Activated CD4-positive, alpha-beta T cell treated with anti-CD3 and anti-CD28 coated beads, Interleukin-2, amount 10 ng/mL, durations not matched to agents 24 days and 14 days (primary cell): ENCODE data around the gene SARM1. TPM values are rescaled to one million over a fixed set of nuclear protein-coding genes. Genes with fewer than 3 reads are reported as not detected.
"Not testable (repeated sequence)": the region's sequence is repeated elsewhere in the genome, so short reads cannot be mapped to it uniquely, and the experiment has no call there.

ENCODE experiments used
- DNase-seq: peaks from one replicate; pipeline ENCODE4 v3.0.0; 2022
- H3K27ac Mint-ChIP-seq: one replicate; pipeline ENCODE4 v1.8.0; 2022; ENCODE audit warnings: mild to moderate bottlenecking, mixed read lengths
- H3K27me3 Mint-ChIP-seq: one replicate; pipeline ENCODE4 v1.8.0; 2022; ENCODE audit warnings: mixed read lengths
- H3K36me3 Mint-ChIP-seq: one replicate; pipeline ENCODE4 v1.8.0; 2022; ENCODE audit warnings: low read depth, mild to moderate bottlenecking, mixed read lengths
- H3K4me1 Mint-ChIP-seq: one replicate; pipeline ENCODE4 v1.8.0; 2021; ENCODE audit warnings: mixed read lengths
- H3K4me3 Mint-ChIP-seq: one replicate; pipeline ENCODE4 v1.8.0; 2022; ENCODE audit warnings: mild to moderate bottlenecking, moderate library complexity, mixed read lengths
- H3K9me3 Mint-ChIP-seq: one replicate; pipeline ENCODE4 v1.8.0; 2021; ENCODE audit warnings: mixed read lengths
- intact Hi-C: fragments of 100-400 bp; cut with micrococcal nuclease; formaldehyde crosslinking; loops from one replicate; pipeline ENCODE4 v1.15.1; 2023
- total RNA-seq: library from RNA; stranded (reverse); gene quantifications from 2 replicates; pipeline ENCODE4 v1.2.3, GENCODE V29; 2022

The SARM1 gene
- total RNA-seq, 1 donor from 2014 or later = 37.7 TPM

GRCh38 chr17:28335201-28335958 lies 36.1 kb upstream of the SARM1 start, which contains the start of the genes IFT20 and TNFAIP1:
Gene IFT20 (minus strand): TSS chr17:28335472. CDS start chr17:28331985, 3,487 bp downstream.
Gene TNFAIP1 (plus strand): TSS chr17:28335761. CDS start chr17:28339522, 3,761 bp downstream.
- H3K36me3 Mint-ChIP-seq = peaks cover 14% of the 10 kb centered on the region
- intact Hi-C loops = loop anchor here (1.0 kb wide), 4 partner anchors 16 to 294 kb away; partner anchors contain the start of genes POLDIP2, SARM1 and TMEM97
- H3K27me3 Mint-ChIP-seq = no peaks in the 10 kb centered on the region
- H3K4me1 Mint-ChIP-seq = peaks cover 34% of the 10 kb centered on the region
- H3K4me3 Mint-ChIP-seq = peak within 1 kb of the TSS; percentile 97
- peak within 1 kb of the TSS; percentile 96 for H3K27ac Mint-ChIP-seq
- peak; percentile 99 for DNase-seq
- no peaks in the 10 kb centered on the region for H3K9me3 Mint-ChIP-seq

- intact Hi-C loops = loop anchor here (1.0 kb wide), 4 partner anchors 17 to 295 kb away; partner anchors contain the start of genes POLDIP2, SARM1 and TMEM97
- peak; percentile 77 for DNase-seq
- H3K4me1 Mint-ChIP-seq = peaks cover 34% of the 10 kb centered on the region
- peak overlapping the region; percentile 96 for H3K27ac Mint-ChIP-seq
- peak overlapping the region; percentile 97 for H3K4me3 Mint-ChIP-seq
- H3K36me3 Mint-ChIP-seq = peaks cover 17% of the 10 kb centered on the region
- H3K27me3 Mint-ChIP-seq = no peaks in the 10 kb centered on the region
- H3K9me3 Mint-ChIP-seq = no peaks in the 10 kb centered on the region
Measured at GRCh38 chr17:28335959-28336871, 35.3 kb upstream of the SARM1 start.

GRCh38 chr17:28338056-28338768 lies 33.3 kb upstream of the SARM1 start:
- intact Hi-C loops = no loop called here
- Mint-ChIP-seq H3K36me3 (peaks cover 27% of the 10 kb centered on the region), H3K4me1 (peaks cover 33% of the 10 kb centered on the region), H3K27me3 (no peaks in the 10 kb centered on the region), H3K27ac (no peak overlapping the region), H3K4me3 (no peak overlapping the region), H3K9me3 (no peaks in the 10 kb centered on the region)
- DNase-seq = no peak

- H3K27me3 Mint-ChIP-seq, intact Hi-C loops, DNase-seq, H3K4me3 Mint-ChIP-seq, H3K9me3 Mint-ChIP-seq, H3K27ac Mint-ChIP-seq: not testable (repeated sequence)
- Mint-ChIP-seq H3K4me1 (peaks cover 33% of the 10 kb centered on the region), H3K36me3 (peaks cover 30% of the 10 kb centered on the region)
Measured at GRCh38 chr17:28338769-28339212, 32.7 kb upstream of the SARM1 start.

GRCh38 chr17:28339431-28339830 lies 32.1 kb upstream of the SARM1 start:
- intact Hi-C loops = no loop called here
- no peaks in the 10 kb centered on the region for H3K9me3 Mint-ChIP-seq
- no peaks in the 10 kb centered on the region for H3K27me3 Mint-ChIP-seq
- H3K36me3 Mint-ChIP-seq = peaks cover 34% of the 10 kb centered on the region
- no peak overlapping the region for H3K27ac Mint-ChIP-seq
- DNase-seq = no peak
- no peak overlapping the region for H3K4me3 Mint-ChIP-seq
- peaks cover 26% of the 10 kb centered on the region for H3K4me1 Mint-ChIP-seq

- no peak for DNase-seq
- H3K27me3 Mint-ChIP-seq = no peaks in the 10 kb centered on the region
- peaks cover 38% of the 10 kb centered on the region for H3K36me3 Mint-ChIP-seq
- H3K4me1 Mint-ChIP-seq = peaks cover 23% of the 10 kb centered on the region
- H3K27ac Mint-ChIP-seq = no peak overlapping the region
- H3K9me3 Mint-ChIP-seq = no peaks in the 10 kb centered on the region
- intact Hi-C loops = no loop called here
- no peak overlapping the region for H3K4me3 Mint-ChIP-seq
Measured at GRCh38 chr17:28340374-28340773, 31.1 kb upstream of the SARM1 start.

GRCh38 chr17:28341516-28341915 lies 30.0 kb upstream of the SARM1 start:
- H3K27me3 Mint-ChIP-seq = no peaks in the 10 kb centered on the region
- no peak overlapping the region for H3K4me3 Mint-ChIP-seq
- H3K4me1 Mint-ChIP-seq = peaks cover 18% of the 10 kb centered on the region
- intact Hi-C loops = no loop called here
- no peaks in the 10 kb centered on the region for H3K9me3 Mint-ChIP-seq
- no peak overlapping the region for H3K27ac Mint-ChIP-seq
- H3K36me3 Mint-ChIP-seq = peaks cover 47% of the 10 kb centered on the region
- DNase-seq = no peak

GRCh38 chr17:28342313-28342712 lies 29.2 kb upstream of the SARM1 start:
- DNase-seq = no peak
- Mint-ChIP-seq H3K4me1 (peaks cover 10% of the 10 kb centered on the region), H3K27me3 (no peaks in the 10 kb centered on the region), H3K27ac (no peak overlapping the region), H3K4me3 (no peak overlapping the region), H3K9me3 (no peaks in the 10 kb centered on the region), H3K36me3 (peaks cover 54% of the 10 kb centered on the region)
- intact Hi-C loops = no loop called here

- H3K4me1 Mint-ChIP-seq = peaks cover 3% of the 10 kb centered on the region
- no peak overlapping the region for H3K4me3 Mint-ChIP-seq
- H3K9me3 Mint-ChIP-seq = no peaks in the 10 kb centered on the region
- H3K36me3 Mint-ChIP-seq = peaks cover 58% of the 10 kb centered on the region
- no peak overlapping the region for H3K27ac Mint-ChIP-seq
- intact Hi-C loops = no loop called here
- no peaks in the 10 kb centered on the region for H3K27me3 Mint-ChIP-seq
- no peak for DNase-seq
Measured at GRCh38 chr17:28343491-28343932, 28.0 kb upstream of the SARM1 start.

GRCh38 chr17:28344011-28344410 lies 27.5 kb upstream of the SARM1 start:
- Mint-ChIP-seq H3K9me3 (no peaks in the 10 kb centered on the region), H3K36me3 (peaks cover 60% of the 10 kb centered on the region), H3K4me1 (no peaks in the 10 kb centered on the region), H3K27me3 (no peaks in the 10 kb centered on the region), H3K4me3 (no peak overlapping the region), H3K27ac (no peak overlapping the region)
- DNase-seq = no peak
- intact Hi-C loops = no loop called here

GRCh38 chr17:28344435-28344901 lies 27.0 kb upstream of the SARM1 start:
- intact Hi-C loops = no loop called here
- DNase-seq = no peak
- no peak overlapping the region for H3K27ac Mint-ChIP-seq
- no peaks in the 10 kb centered on the region for H3K9me3 Mint-ChIP-seq
- H3K36me3 Mint-ChIP-seq = peaks cover 57% of the 10 kb centered on the region
- H3K4me3 Mint-ChIP-seq = no peak overlapping the region
- no peaks in the 10 kb centered on the region for H3K4me1 Mint-ChIP-seq
- H3K27me3 Mint-ChIP-seq = no peaks in the 10 kb centered on the region

- Mint-ChIP-seq H3K27ac (no peak overlapping the region), H3K9me3 (no peaks in the 10 kb centered on the region), H3K27me3 (no peaks in the 10 kb centered on the region), H3K36me3 (peaks cover 59% of the 10 kb centered on the region), H3K4me1 (no peaks in the 10 kb centered on the region), H3K4me3 (no peak overlapping the region)
- no peak for DNase-seq
- intact Hi-C loops = no loop called here
Measured at GRCh38 chr17:28345419-28346198, 25.9 kb upstream of the SARM1 start.

GRCh38 chr17:28346199-28346580 lies 25.3 kb upstream of the SARM1 start:
- Mint-ChIP-seq H3K36me3 (peaks cover 62% of the 10 kb centered on the region), H3K4me1 (no peaks in the 10 kb centered on the region), H3K27ac (no peak overlapping the region), H3K9me3 (no peaks in the 10 kb centered on the region), H3K27me3 (no peaks in the 10 kb centered on the region), H3K4me3 (no peak overlapping the region)
- intact Hi-C loops = no loop called here
- DNase-seq = no peak
